Hepatocyte (in vitro differentiated cells): ENCODE measurements around the gene LILRA6.

Experiments used
- EZH2 ChIP-seq: fragments of 200-600 bp; sonication (generic); IDR thresholded peaks from 2 replicates; pipeline ENCODE4 v1.6.1; 2016; ENCODE audit warnings: antibody characterized with exemption, mild to moderate bottlenecking, borderline replicate concordance
- EZH2phosphoT487 ChIP-seq: fragments of 200-600 bp; sonication (generic); IDR thresholded peaks from one replicate; pipeline ENCODE4 v1.6.1; 2018; ENCODE audit warnings: antibody characterized with exemption, mild to moderate bottlenecking, low read depth, moderate library complexity; ENCODE audit not compliant: unreplicated experiment, severe bottlenecking
- TF ChIP-seq, protein P1 (sequence below): fragments of 200-600 bp; sonication (generic); IDR thresholded peaks from 2 replicates; pipeline ENCODE4 v1.5.1; 2016; ENCODE audit warnings: antibody characterized with exemption, mild to moderate bottlenecking; ENCODE audit not compliant: poor library complexity

DNA sequence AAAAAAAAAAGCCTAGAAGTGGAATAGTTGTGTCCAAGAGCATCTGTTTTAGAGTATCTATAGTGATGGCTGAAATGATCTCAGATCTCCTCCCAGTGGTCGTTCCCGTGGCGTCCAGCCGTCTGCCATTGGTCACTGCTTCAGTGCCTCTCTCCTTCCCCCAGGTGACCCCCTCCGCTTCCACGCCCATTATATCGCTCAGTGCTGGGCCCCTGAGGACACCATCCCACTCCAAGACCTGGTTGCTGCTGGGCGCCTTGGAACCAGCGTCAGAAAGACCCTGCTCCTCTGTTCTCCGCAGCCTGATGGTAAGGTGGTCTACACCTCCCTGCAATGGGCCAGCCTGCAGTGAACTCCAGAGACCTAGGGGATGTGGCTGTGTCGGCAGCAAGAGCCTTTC is 49.6 kb downstream of the LILRA6 start:
- TF ChIP-seq, protein P1, sequence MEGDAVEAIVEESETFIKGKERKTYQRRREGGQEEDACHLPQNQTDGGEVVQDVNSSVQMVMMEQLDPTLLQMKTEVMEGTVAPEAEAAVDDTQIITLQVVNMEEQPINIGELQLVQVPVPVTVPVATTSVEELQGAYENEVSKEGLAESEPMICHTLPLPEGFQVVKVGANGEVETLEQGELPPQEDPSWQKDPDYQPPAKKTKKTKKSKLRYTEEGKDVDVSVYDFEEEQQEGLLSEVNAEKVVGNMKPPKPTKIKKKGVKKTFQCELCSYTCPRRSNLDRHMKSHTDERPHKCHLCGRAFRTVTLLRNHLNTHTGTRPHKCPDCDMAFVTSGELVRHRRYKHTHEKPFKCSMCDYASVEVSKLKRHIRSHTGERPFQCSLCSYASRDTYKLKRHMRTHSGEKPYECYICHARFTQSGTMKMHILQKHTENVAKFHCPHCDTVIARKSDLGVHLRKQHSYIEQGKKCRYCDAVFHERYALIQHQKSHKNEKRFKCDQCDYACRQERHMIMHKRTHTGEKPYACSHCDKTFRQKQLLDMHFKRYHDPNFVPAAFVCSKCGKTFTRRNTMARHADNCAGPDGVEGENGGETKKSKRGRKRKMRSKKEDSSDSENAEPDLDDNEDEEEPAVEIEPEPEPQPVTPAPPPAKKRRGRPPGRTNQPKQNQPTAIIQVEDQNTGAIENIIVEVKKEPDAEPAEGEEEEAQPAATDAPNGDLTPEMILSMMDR, result no peak
- no peak for TF ChIP-seq EZH2
- TF ChIP-seq EZH2phosphoT487, result no peak
